ENCODE results near the gene FAM200B.

DNA sequence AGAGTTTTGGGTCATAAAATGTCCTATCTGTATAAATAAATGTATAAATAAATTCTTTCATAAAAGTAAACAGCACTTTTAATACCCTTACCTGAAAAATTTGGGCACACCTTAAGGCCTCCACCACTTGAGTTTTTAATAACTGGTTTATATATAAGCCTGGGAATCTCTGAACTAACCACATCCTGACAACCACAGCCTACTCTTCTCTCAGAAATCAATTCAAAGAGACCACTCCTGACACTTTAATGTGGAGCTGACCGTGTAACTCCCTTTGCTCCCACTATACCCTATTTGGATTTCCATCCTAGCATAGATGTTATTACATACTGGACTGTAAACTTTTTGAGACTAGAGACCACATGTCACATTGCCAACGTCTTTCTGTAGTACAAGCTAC, 30.0 kb upstream of the FAM200B start:
- TF ChIP-seq, protein P1, sequence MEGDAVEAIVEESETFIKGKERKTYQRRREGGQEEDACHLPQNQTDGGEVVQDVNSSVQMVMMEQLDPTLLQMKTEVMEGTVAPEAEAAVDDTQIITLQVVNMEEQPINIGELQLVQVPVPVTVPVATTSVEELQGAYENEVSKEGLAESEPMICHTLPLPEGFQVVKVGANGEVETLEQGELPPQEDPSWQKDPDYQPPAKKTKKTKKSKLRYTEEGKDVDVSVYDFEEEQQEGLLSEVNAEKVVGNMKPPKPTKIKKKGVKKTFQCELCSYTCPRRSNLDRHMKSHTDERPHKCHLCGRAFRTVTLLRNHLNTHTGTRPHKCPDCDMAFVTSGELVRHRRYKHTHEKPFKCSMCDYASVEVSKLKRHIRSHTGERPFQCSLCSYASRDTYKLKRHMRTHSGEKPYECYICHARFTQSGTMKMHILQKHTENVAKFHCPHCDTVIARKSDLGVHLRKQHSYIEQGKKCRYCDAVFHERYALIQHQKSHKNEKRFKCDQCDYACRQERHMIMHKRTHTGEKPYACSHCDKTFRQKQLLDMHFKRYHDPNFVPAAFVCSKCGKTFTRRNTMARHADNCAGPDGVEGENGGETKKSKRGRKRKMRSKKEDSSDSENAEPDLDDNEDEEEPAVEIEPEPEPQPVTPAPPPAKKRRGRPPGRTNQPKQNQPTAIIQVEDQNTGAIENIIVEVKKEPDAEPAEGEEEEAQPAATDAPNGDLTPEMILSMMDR (IDR thresholded peaks at IDR 0.05), result no peak
- no peak for TF ChIP-seq EZH2 (IDR thresholded peaks at IDR 0.05)

Data from neural progenitor cell (in vitro differentiated cells).